Neural progenitor cell (in vitro differentiated cells): ENCODE data around the gene SRRM2. TPM values are rescaled to one million over a fixed set of nuclear protein-coding genes. Genes with fewer than 3 reads are reported as not detected.
A peak's percentile ranks its signal among the peaks of the same experiment; 100 is the strongest.

Experiments
- DNase-seq: peaks from one replicate; pipeline ENCODE4 v3.0.0-alpha.2; 2016; ENCODE audit warnings: low spot score
- H2AFZ ChIP-seq: fragments of 200-600 bp; sonication (generic); replicated peaks from 2 replicates; pipeline ENCODE4 v1.6.1; 2016; ENCODE audit warnings: antibody characterized with exemption
- H3F3A ChIP-seq: fragments of 200-600 bp; sonication (generic); 2 replicates; pipeline ENCODE4 v1.6.1; 2016; ENCODE audit warnings: antibody characterized with exemption, low read depth
- H3K27ac ChIP-seq: fragments of 200-600 bp; sonication (generic); 2 replicates; pipeline ENCODE4 v1.5.1; 2016; ENCODE audit warnings: mild to moderate bottlenecking
- H3K27me3 ChIP-seq: fragments of 200-600 bp; sonication (generic); 2 replicates; pipeline ENCODE4 v1.6.1; 2016; ENCODE audit warnings: mild to moderate bottlenecking, moderate library complexity
- H3K36me3 ChIP-seq: fragments of 200-600 bp; sonication (generic); 2 replicates; pipeline ENCODE4 v1.5.1; 2016
- H3K4me1 ChIP-seq: fragments of 200-600 bp; sonication (generic); 2 replicates; pipeline ENCODE4 v1.6.1; 2016; ENCODE audit warnings: mixed run types
- H3K4me2 ChIP-seq: fragments of 200-600 bp; sonication (generic); 2 replicates; pipeline ENCODE4 v1.6.1; 2016
- H3K4me3 ChIP-seq: fragments of 200-600 bp; sonication (generic); 2 replicates; pipeline ENCODE4 v1.5.1; 2016
- H3K79me2 ChIP-seq: fragments of 200-600 bp; sonication (generic); 2 replicates; pipeline ENCODE4 v1.6.1; 2016; ENCODE audit warnings: low read depth
- H3K9ac ChIP-seq: fragments of 200-600 bp; sonication (generic); 2 replicates; pipeline ENCODE4 v1.6.1; 2016
- H3K9me3 ChIP-seq: fragments of 200-600 bp; sonication (generic); 2 replicates; pipeline ENCODE4 v1.5.1; 2016; ENCODE audit warnings: low read depth
- H4K20me1 ChIP-seq: fragments of 200-600 bp; sonication (generic); 2 replicates; pipeline ENCODE4 v1.6.1; 2016; ENCODE audit warnings: low read depth
- H3K27ac Mint-ChIP-seq: 3 replicates; pipeline ENCODE4 v1.8.0; 2021; ENCODE audit warnings: mixed read lengths
- H3K27me3 Mint-ChIP-seq: 2 replicates; pipeline ENCODE4 v1.8.0; 2022; ENCODE audit warnings: low read depth, mild to moderate bottlenecking, inconsistent platforms, moderate library complexity, mixed read lengths; ENCODE audit not compliant: insufficient read depth
- H3K36me3 Mint-ChIP-seq: 3 replicates; pipeline ENCODE4 v1.8.0; 2021; ENCODE audit warnings: mixed read lengths
- H3K4me1 Mint-ChIP-seq: 3 replicates; pipeline ENCODE4 v1.8.0; 2021; ENCODE audit warnings: mixed read lengths
- H3K4me3 Mint-ChIP-seq: 3 replicates; pipeline ENCODE4 v1.8.0; 2021; ENCODE audit warnings: mild to moderate bottlenecking, moderate library complexity, mixed read lengths
- H3K9me3 Mint-ChIP-seq: 3 replicates; pipeline ENCODE4 v1.8.0; 2020; ENCODE audit warnings: mixed read lengths
- EZH2 ChIP-seq: fragments of 200-600 bp; sonication (generic); IDR thresholded peaks from 2 replicates; pipeline ENCODE4 v1.6.1; 2017; ENCODE audit warnings: antibody characterized with exemption, mild to moderate bottlenecking, moderate library complexity
- EZH2phosphoT487 ChIP-seq: fragments of 200-600 bp; sonication (generic); IDR thresholded peaks from 2 replicates; pipeline ENCODE4 v1.6.1; 2017; ENCODE audit warnings: antibody characterized with exemption
- total RNA-seq: library from RNA; depleted of rRNA; stranded (reverse); fragments of >200 nt; gene quantifications from 2 replicates; pipeline ENCODE4 v1.2.3, GENCODE V29; 2015; ENCODE audit warnings: low replicate concordance
- TF ChIP-seq, protein P1 (sequence below): fragments of 200-600 bp; sonication (generic); IDR thresholded peaks from 2 replicates; pipeline ENCODE4 v1.5.1; 2017; ENCODE audit warnings: antibody characterized with exemption, mild to moderate bottlenecking

The SRRM2 gene
- total RNA-seq, 1 donor from 2014 or later, result 82.3 TPM

DNA sequence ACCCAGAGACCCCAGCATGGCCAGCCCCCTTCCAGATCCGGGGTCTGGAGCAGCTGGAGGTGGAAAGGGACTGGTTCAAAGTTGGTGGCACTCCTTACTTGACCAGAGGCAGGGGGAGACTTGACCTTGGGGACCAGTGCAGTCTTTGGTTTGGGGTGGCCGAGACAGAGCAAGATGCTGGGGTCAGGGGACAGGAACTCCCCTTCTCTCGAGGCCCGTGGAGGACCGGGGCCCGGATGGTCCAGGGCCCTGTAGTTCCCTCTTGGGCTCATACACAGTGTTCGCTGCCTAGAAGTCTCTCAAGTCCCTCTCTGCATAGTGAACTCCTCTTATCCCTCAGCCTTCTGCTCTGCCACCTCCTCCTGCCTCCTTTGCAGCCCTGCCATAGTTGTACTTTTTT is 35.5 kb downstream of the SRRM2 start:
- Histone ChIP-seq H3K9me3 (no peaks in the 10 kb centered on the region), H3K36me3 (no peaks in the 10 kb centered on the region), H2AFZ (peak overlapping the region; percentile 50), H3K4me2 (peak overlapping the region; percentile 61), H3F3A (peaks cover 7% of the 10 kb centered on the region), H3K79me2 (no peaks in the 10 kb centered on the region), H3K27ac (no peak overlapping the region), H3K4me1 (peaks cover 14% of the 10 kb centered on the region), H4K20me1 (no peaks in the 10 kb centered on the region), H3K27me3 (peaks cover 8% of the 10 kb centered on the region), H3K9ac (no peak overlapping the region), H3K4me3 (no peak overlapping the region)
- Mint-ChIP-seq H3K9me3 (no peaks in the 10 kb centered on the region), H3K27me3 (no peaks in the 10 kb centered on the region), H3K36me3 (no peaks in the 10 kb centered on the region), H3K4me1 (peaks cover 20% of the 10 kb centered on the region), H3K4me3 (no peak overlapping the region), H3K27ac (no peak overlapping the region)
- TF ChIP-seq EZH2, result no peak
- no peak for DNase-seq

- H3K9me3 ChIP-seq, result no peaks in the 10 kb centered on the region
- no peak overlapping the region for H3K9ac ChIP-seq
- H3K36me3 ChIP-seq, result no peaks in the 10 kb centered on the region
- H4K20me1 ChIP-seq, result no peaks in the 10 kb centered on the region
- peaks cover 5% of the 10 kb centered on the region for H3K27me3 Mint-ChIP-seq
- no peak overlapping the region for H3K4me3 ChIP-seq
- no peak overlapping the region for H3K4me3 Mint-ChIP-seq
- peaks cover 8% of the 10 kb centered on the region for H3F3A ChIP-seq
- H3K9me3 Mint-ChIP-seq, result no peaks in the 10 kb centered on the region
- H3K79me2 ChIP-seq, result no peaks in the 10 kb centered on the region
- H3K27ac ChIP-seq, result no peak overlapping the region
- peaks cover 8% of the 10 kb centered on the region for H3K27me3 ChIP-seq
- no peaks in the 10 kb centered on the region for H3K36me3 Mint-ChIP-seq
- H3K4me1 ChIP-seq, result peaks cover 19% of the 10 kb centered on the region
- H2AFZ ChIP-seq, result no peak overlapping the region
- no peak overlapping the region for H3K4me2 ChIP-seq
- peaks cover 21% of the 10 kb centered on the region for H3K4me1 Mint-ChIP-seq
- DNase-seq, result no peak
- TF ChIP-seq EZH2phosphoT487 (no peak), EZH2 (no peak)
- TF ChIP-seq, protein P1, sequence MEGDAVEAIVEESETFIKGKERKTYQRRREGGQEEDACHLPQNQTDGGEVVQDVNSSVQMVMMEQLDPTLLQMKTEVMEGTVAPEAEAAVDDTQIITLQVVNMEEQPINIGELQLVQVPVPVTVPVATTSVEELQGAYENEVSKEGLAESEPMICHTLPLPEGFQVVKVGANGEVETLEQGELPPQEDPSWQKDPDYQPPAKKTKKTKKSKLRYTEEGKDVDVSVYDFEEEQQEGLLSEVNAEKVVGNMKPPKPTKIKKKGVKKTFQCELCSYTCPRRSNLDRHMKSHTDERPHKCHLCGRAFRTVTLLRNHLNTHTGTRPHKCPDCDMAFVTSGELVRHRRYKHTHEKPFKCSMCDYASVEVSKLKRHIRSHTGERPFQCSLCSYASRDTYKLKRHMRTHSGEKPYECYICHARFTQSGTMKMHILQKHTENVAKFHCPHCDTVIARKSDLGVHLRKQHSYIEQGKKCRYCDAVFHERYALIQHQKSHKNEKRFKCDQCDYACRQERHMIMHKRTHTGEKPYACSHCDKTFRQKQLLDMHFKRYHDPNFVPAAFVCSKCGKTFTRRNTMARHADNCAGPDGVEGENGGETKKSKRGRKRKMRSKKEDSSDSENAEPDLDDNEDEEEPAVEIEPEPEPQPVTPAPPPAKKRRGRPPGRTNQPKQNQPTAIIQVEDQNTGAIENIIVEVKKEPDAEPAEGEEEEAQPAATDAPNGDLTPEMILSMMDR, result no peak
- H3K27ac Mint-ChIP-seq, result no peak overlapping the region
Observed at GRCh38 chr16:2790631-2791030, 38.2 kb downstream of the SRRM2 start.

GRCh38 chr16:2791174-2791573 is 38.7 kb downstream of the SRRM2 start:
- H3K9me3 ChIP-seq, result no peaks in the 10 kb centered on the region
- H3K79me2 ChIP-seq, result no peaks in the 10 kb centered on the region
- no peak overlapping the region for H3K4me2 ChIP-seq
- peak overlapping the region; percentile 23 for H3K4me3 Mint-ChIP-seq
- H3K27ac ChIP-seq, result no peak overlapping the region
- H3K4me3 ChIP-seq, result no peak overlapping the region
- DNase-seq, result no peak
- H3K4me1 Mint-ChIP-seq, result peaks cover 24% of the 10 kb centered on the region
- H3K9ac ChIP-seq, result no peak overlapping the region
- H3K27ac Mint-ChIP-seq, result peak overlapping the region; percentile 32
- no peaks in the 10 kb centered on the region for H3K9me3 Mint-ChIP-seq
- no peaks in the 10 kb centered on the region for H4K20me1 ChIP-seq
- H3F3A ChIP-seq, result peaks cover 14% of the 10 kb centered on the region
- peaks cover 8% of the 10 kb centered on the region for H3K27me3 ChIP-seq
- H3K27me3 Mint-ChIP-seq, result peaks cover 6% of the 10 kb centered on the region
- H3K4me1 ChIP-seq, result peaks cover 24% of the 10 kb centered on the region
- no peaks in the 10 kb centered on the region for H3K36me3 Mint-ChIP-seq
- TF ChIP-seq, protein P1, result no peak
- TF ChIP-seq EZH2 (no peak), EZH2phosphoT487 (no peak)
- no peaks in the 10 kb centered on the region for H3K36me3 ChIP-seq
- no peak overlapping the region for H2AFZ ChIP-seq

- no peaks in the 10 kb centered on the region for H3K36me3 Mint-ChIP-seq
- peaks cover 21% of the 10 kb centered on the region for H3K4me1 ChIP-seq
- peaks cover 18% of the 10 kb centered on the region for H3F3A ChIP-seq
- H4K20me1 ChIP-seq, result no peaks in the 10 kb centered on the region
- H2AFZ ChIP-seq, result no peak overlapping the region
- no peak overlapping the region for H3K4me3 ChIP-seq
- H3K27me3 Mint-ChIP-seq, result peaks cover 6% of the 10 kb centered on the region
- H3K27ac Mint-ChIP-seq, result no peak overlapping the region
- TF ChIP-seq, protein P1, result no peak
- TF ChIP-seq EZH2 (no peak), EZH2phosphoT487 (no peak)
- H3K36me3 ChIP-seq, result no peaks in the 10 kb centered on the region
- no peak overlapping the region for H3K4me3 Mint-ChIP-seq
- no peak overlapping the region for H3K4me2 ChIP-seq
- H3K9me3 ChIP-seq, result no peaks in the 10 kb centered on the region
- no peak overlapping the region for H3K27ac ChIP-seq
- DNase-seq, result no peak
- no peaks in the 10 kb centered on the region for H3K79me2 ChIP-seq
- H3K27me3 ChIP-seq, result peaks cover 8% of the 10 kb centered on the region
- no peaks in the 10 kb centered on the region for H3K9me3 Mint-ChIP-seq
- peaks cover 17% of the 10 kb centered on the region for H3K4me1 Mint-ChIP-seq
- H3K9ac ChIP-seq, result no peak overlapping the region
Observed at GRCh38 chr16:2792940-2793339, 40.5 kb downstream of the SRRM2 start.
